GM19328 (cell line): ENCODE data around the gene S1PR4.
"Not testable (repeated sequence)": the region's sequence is repeated elsewhere in the genome, so short reads cannot be mapped to it uniquely, and the experiment has no call there.

Source experiments
- ATAC-seq: cut with Tn5 transposase; IDR thresholded peaks from one replicate; pipeline ENCODE4 v1.9.1; 2021; ENCODE audit warnings: mild to moderate bottlenecking, moderate library complexity; ENCODE audit not compliant: unreplicated experiment

S1PR4 gene

GRCh38 chr19:3176715-3177501 is 1.7 kb upstream of the S1PR4 start:
- no peak for ATAC-seq

DNA sequence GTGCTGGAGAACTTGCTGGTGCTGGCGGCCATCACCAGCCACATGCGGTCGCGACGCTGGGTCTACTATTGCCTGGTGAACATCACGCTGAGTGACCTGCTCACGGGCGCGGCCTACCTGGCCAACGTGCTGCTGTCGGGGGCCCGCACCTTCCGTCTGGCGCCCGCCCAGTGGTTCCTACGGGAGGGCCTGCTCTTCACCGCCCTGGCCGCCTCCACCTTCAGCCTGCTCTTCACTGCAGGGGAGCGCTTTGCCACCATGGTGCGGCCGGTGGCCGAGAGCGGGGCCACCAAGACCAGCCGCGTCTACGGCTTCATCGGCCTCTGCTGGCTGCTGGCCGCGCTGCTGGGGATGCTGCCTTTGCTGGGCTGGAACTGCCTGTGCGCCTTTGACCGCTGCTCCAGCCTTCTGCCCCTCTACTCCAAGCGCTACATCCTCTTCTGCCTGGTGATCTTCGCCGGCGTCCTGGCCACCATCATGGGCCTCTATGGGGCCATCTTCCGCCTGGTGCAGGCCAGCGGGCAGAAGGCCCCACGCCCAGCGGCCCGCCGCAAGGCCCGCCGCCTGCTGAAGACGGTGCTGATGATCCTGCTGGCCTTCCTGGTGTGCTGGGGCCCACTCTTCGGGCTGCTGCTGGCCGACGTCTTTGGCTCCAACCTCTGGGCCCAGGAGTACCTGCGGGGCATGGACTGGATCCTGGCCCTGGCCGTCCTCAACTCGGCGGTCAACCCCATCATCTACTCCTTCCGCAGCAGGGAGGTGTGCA is 587 bp downstream of the S1PR4 start:
- no peak for ATAC-seq

DNA sequence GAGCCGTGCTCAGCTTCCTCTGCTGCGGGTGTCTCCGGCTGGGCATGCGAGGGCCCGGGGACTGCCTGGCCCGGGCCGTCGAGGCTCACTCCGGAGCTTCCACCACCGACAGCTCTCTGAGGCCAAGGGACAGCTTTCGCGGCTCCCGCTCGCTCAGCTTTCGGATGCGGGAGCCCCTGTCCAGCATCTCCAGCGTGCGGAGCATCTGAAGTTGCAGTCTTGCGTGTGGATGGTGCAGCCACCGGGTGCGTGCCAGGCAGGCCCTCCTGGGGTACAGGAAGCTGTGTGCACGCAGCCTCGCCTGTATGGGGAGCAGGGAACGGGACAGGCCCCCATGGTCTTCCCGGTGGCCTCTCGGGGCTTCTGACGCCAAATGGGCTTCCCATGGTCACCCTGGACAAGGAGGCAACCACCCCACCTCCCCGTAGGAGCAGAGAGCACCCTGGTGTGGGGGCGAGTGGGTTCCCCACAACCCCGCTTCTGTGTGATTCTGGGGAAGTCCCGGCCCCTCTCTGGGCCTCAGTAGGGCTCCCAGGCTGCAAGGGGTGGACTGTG is 1.2 kb downstream of the S1PR4 start:
- ATAC-seq = no peak

- no peak for ATAC-seq
Observed at GRCh38 chr19:3183721-3184641, 5.4 kb downstream of the S1PR4 start.

DNA sequence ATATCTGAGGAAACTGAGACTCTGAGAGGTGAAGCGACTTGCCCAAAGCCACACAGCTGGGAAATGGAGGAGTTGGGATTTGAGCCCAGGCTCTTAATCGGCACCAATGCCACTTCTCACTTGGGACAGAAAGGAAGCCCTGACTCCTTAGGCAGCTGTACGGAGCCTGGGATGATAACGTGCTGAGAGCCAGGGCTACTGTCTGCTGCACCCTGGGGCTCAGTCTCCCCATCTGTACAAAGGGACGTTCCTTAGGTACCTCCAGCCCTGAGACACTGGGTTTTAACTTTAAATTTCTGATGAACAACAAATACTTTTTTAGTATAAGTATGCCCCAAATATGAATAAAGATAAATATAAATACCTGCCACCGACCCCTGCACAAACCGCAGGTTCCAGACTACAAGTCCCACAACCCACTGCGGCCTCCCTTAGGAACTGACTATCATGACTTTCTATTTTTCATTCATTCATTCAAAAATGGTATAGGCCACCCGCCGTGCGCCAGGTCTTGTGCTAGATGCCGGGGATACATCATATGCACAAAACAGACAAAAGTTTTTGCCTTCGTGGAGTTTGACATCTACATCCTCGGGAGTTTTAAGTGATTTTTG is 6.4 kb downstream of the S1PR4 start:
- ATAC-seq = no peak

- ATAC-seq = peak; percentile 61
Observed at GRCh38 chr19:3185461-3186159, 7.0 kb downstream of the S1PR4 start, which contains the start of gene NCLN. TSS of gene NCLN (plus strand) at chr19:3185930. CDS start at chr19:3186031, 101 bp downstream.

DNA sequence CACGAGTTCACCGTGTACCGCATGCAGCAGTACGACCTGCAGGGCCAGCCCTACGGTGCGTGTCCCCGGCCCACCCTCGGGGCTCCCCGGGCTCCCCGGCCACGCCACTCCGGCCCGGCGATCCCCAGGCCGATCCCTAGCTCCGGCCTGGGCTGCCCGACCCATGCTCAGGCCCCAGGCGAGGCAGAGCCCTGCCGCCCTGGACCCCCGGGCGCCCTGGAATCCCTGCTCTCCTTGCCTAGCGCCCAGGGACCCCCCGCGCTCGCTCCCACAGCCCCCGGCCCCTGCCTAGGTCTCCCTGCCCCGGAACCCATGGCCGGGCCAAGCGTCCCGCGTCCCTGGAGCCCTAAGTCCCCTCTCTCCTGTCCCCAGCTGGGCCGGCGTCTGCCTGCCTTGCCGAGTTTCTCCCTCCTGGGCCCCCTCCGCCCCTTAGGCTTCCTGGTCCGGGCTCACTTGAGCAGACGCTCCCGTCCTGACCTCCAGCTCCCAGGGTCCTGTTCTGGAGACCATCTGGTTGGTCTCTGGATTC is 7.7 kb downstream of the S1PR4 start:
- ATAC-seq = peak; percentile 10

DNA sequence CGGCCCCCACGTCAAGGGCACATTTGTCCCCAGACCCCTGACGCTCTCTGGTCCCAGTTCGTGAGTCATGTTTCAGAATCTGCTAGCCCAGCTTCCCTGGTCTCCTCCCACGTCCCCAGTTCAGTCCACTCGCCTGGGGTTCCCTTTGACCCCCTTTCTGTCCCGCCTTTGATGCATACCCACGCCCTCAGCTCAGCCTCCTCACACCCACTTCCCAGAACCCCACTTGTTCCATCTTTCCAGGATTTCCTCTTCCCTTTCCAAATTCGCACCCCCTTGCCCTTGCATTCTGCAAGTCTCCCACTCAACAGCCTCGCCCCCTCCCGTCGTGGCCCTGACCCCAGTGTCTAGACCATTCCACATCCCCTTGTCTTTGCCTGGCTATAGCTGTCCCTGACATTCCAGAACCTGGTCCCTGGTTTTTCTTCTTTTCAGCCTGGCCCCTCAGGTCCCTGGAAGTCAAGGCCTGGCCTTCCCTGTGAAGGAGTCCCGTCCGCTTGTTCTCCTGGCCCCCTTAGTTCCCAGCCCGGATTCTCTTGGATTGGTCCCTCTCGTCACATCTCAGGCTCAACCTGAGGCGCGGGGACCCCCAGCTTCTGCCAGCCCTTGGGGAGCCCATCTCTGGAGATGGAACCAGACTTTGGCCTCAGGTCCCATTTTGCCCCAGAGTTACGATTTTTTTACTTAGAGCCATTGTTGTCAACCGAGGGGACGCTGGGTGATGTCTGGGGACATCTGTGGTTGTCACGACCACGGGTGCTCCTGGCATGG is 8.5 kb downstream of the S1PR4 start:
- no peak for ATAC-seq

GRCh38 chr19:3187662-3188511 is 9.3 kb downstream of the S1PR4 start:
- ATAC-seq = no peak

- no peak for ATAC-seq
Observed at GRCh38 chr19:3188627-3189596, 10.3 kb downstream of the S1PR4 start.

DNA sequence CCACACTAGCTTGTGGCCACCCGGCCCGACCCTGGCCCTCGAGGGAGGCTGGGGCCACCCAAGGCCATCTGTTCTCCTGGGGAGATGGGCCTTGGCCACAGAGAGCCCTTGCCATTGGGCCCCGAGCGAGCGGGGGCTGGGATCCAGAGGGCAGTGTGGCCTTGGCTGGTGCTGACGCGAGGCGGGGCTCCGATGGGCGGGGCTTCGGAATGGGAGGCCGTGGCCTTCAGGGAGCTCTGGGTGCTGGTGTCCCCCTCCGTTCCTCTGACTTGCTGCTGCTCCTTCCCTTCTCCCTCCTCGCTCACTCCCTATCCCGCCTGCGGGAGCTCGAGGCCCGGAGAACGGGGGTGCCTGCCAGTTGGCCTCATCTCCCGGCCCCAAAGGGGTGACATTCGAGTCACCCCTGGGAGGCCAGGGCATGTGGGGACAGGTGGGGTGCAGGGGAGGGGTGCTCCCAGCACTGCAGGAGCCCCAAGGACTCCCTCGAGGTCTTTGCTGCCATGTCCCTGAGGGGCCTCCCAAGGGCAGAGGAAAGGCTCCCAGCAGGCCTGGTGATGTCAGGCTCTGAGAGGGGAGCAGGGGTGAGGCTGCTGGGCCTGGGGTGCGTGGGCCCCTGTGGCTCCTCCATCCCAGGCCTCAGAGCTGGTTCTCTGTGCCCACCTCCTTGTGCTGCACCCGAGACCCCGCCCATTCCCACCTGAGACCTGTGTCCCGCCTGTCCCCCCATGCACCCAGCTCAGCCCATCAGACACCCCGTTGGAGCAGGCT is 11.3 kb downstream of the S1PR4 start:
- ATAC-seq = no peak

GRCh38 chr19:3190470-3190770 is 11.9 kb downstream of the S1PR4 start:
- ATAC-seq = no peak

GRCh38 chr19:3190921-3191805 is 12.6 kb downstream of the S1PR4 start:
- ATAC-seq = no peak

DNA sequence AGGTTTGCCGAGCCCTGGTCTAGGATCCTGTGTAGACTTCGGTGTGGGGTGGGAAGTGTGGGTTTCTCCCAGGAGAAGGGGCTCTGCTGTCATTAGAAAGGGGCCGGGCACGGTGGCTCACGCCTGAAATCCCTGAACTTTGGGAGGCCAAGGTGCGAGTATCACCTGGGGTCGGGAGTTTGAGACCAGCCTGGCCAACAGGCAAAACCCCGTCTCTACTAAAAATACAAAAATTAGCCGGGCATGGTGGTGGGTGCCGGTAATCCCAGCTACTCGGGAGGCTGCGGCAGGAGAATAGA is 13.2 kb downstream of the S1PR4 start:
- not testable (repeated sequence) for ATAC-seq

DNA sequence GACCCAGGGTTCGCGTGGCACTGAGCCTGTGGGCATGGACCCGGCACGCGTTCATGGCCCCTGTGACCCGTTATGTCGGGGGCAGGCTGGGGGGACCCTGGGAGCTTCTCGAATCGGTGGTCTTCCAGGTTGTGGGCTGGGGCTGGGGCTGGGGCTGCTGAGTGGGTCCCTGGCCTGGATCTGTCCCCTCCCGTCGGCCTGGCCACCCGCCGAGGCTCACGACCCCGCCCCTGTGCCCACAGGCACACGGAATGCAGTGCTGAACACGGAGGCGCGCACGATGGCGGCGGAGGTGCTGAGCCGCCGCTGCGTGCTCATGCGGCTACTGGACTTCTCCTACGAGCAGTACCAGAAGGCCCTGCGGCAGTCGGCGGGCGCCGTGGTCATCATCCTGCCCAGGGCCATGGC is 13.7 kb downstream of the S1PR4 start:
- no peak for ATAC-seq
